ENCODE measurements around the gene KLF7.
A peak's percentile ranks its signal among the peaks of the same experiment; 100 is the strongest.

The KLF7 gene

GRCh38 chr2:207107131-207107530 is 58.6 kb downstream of the KLF7 start:
- DNase-seq, result no peak

GRCh38 chr2:207103132-207103531 is 62.6 kb downstream of the KLF7 start:
- intact Hi-C loops (cut with DNase I), result no loop called here
- DNase-seq, result no peak

More at GRCh38 chr2:207107131-207107530, 58.6 kb downstream of the KLF7 start:
- intact Hi-C loops (cut with DNase I), result no loop called here

- intact Hi-C loops (cut with DNase I), result no loop called here
Observed at GRCh38 chr2:207101984-207102383, 63.8 kb downstream of the KLF7 start.

DNA sequence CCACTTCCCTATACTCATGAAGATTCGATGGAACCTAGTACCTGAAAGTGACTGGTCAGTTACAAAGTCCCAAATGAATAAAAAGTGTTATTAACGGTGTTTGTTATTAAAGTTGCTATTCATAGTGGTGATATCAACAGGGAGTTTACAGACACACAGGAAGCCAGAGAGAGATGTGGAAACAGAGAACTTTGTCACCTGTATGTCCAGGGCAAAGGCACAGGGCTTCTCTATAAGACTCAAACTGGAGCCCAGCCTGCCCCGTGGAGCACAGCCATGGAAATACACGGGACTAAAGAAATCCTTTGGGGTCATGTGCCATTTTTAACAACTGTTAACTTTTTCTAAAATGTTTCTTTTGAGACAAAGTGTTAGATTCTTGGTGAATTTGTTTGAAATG is 68.5 kb downstream of the KLF7 start:
- intact Hi-C loops (cut with DNase I), result no loop called here
- no peak for DNase-seq

More at GRCh38 chr2:207101984-207102383, 63.8 kb downstream of the KLF7 start:
- DNase-seq, result no peak

GRCh38 chr2:207095963-207096362 is 69.8 kb downstream of the KLF7 start:
- intact Hi-C loops (cut with DNase I), result no loop called here
- DNase-seq, result no peak

GRCh38 chr2:207093234-207093633 is 72.5 kb downstream of the KLF7 start:
- intact Hi-C loops (cut with DNase I), result no loop called here
- DNase-seq, result no peak

GRCh38 chr2:207092818-207093217 is 72.9 kb downstream of the KLF7 start:
- DNase-seq, result no peak
- intact Hi-C loops (cut with DNase I), result no loop called here

DNA sequence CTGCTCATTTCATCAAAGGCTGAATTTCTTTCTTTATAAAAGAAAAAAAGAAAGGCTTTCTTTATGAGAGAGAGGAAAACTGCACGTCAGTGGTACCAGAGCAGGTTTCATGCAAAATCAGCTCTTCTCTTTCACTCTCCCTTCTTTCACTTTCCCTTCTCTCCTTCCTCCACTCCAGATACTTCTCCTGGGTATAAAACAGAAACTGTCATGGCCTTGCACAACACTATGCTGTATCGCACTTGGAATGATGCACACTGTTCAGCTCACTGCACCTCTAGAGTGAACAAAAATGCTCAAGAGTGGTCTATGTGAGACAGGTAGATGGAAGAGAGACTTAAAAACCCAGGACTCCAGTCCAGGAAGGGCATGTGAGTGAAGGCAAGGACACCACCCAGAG is 73.8 kb downstream of the KLF7 start:
- intact Hi-C loops (cut with DNase I), result no loop called here
- DNase-seq, result no peak

DNA sequence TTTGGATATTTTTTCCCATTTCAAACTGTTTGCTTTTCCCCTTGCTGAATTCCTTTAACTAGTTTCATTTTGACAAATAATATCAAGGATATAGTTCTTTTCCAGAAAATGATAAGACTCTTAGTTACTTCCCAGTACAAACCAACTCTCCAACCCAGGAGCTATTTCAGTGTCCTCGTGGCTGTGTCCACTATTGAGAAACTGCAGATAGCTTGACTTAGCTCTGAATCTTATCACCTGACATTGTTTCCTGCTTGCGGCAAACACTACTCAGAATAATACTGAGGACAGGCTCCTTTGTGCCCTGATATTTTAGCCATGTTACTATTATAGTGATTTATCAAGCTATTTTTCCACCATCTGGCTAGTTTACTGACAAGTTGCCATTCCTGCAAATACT is 74.6 kb downstream of the KLF7 start:
- no peak for DNase-seq
- intact Hi-C loops (cut with DNase I), result no loop called here

- intact Hi-C loops (cut with DNase I), result no loop called here
Observed at GRCh38 chr2:207090389-207090788, 75.4 kb downstream of the KLF7 start.

GRCh38 chr2:207088839-207089238 is 76.9 kb downstream of the KLF7 start:
- intact Hi-C loops (cut with DNase I), result no loop called here
- DNase-seq, result no peak

More at GRCh38 chr2:207090389-207090788, 75.4 kb downstream of the KLF7 start:
- no peak for DNase-seq

GRCh38 chr2:207088276-207088675 is 77.5 kb downstream of the KLF7 start:
- DNase-seq, result no peak
- intact Hi-C loops (cut with DNase I), result no loop called here

GRCh38 chr2:207087046-207087902 is 78.5 kb downstream of the KLF7 start:
- DNase-seq, result no peak
- intact Hi-C loops (cut with DNase I), result no loop called here

DNA sequence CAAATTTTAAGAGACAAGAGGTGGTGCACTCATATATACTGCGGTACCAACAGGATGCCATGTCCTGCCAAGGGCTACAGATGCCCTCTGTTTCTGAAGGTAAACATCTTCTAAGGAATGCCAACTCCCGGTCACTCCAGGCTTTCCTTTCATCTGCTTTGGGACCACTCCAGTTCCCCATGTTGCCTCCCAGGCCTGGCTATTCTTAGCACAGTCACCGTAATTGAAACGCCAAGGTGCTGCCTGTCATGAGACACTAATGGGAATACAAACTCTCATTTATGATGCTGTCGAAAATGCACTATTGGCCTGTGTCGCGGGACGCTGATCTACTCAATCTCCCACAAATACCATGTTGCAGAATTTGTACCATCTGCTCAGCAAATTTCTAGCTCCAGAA is 79.6 kb downstream of the KLF7 start:
- intact Hi-C loops (cut with DNase I), result no loop called here
- DNase-seq, result no peak

- intact Hi-C loops (cut with DNase I), result no loop called here
- no peak for DNase-seq
Observed at GRCh38 chr2:207085110-207085509, 80.6 kb downstream of the KLF7 start.

DNA sequence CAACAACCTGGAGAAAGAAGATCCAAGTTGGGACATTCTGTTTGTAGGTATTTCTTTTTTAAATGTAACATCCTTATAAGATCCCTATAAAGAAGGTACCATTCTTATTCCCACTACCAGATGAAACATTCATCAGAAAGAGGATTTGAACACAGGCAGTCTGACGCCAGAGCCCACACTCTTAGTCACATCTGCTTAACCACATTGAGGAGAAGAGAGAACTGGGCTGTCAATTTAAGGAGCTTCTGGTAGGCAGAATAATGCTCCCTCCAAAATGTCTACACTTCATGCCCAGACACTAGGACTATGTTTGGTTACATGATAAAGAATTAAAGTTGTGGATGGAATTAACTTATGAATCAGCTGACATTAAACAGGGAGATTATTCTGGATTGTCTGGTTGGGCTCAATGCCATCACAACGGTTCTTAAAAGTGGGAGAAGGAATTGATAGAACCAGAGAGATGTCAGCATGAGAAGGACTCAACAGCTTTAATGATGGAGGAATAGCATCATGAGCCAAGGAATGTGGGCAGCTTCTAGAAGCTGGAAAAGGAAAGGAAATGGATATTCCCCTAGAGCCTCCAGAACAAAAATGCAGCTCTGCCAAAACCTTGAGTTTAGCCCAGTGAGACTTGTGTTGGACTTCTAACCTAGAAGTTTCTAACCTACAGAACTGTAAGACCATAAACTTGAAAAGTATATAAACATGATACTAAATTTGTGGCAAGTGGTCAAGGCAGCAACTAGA is 82.2 kb downstream of the KLF7 start:
- no peak for DNase-seq
- intact Hi-C loops (cut with DNase I), result no loop called here

- no peak for DNase-seq
- intact Hi-C loops (cut with DNase I), result no loop called here
Observed at GRCh38 chr2:207082619-207083018, 83.1 kb downstream of the KLF7 start.

GRCh38 chr2:207078186-207078798 is 87.5 kb downstream of the KLF7 start:
- DNase-seq, result peak in 8 of 10 donors; percentile 20 to 91 (median 50)

GRCh38 chr2:207077266-207077665 is 88.5 kb downstream of the KLF7 start:
- DNase-seq, result no peak
- intact Hi-C loops (cut with DNase I), result no loop called here

More at GRCh38 chr2:207078186-207078798, 87.5 kb downstream of the KLF7 start:
- intact Hi-C loops (cut with DNase I), result loop anchor here (2.0 kb wide), 1 partner anchor 33 kb away; no protein-coding TSS in a partner anchor

DNA sequence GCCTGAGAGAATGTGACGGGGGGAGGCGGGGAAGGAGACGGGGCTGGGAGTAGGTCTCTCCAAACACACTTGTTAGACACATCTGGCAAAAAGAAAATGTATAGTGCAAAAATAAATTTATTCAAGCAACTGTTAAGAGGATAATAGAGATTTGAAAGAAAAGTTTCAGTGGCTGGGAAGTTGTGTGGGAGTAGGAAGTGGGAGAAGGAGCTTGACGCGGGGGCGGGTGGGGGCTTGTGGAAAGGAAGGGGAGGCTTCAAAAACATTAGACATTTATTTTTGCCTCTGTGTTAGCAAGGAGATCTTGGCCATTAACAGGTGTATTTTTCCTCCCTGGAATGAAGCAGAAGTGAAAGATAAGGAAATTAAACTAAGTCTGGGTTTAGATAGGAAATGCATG is 90.3 kb downstream of the KLF7 start:
- intact Hi-C loops (cut with DNase I), result no loop called here
- no peak for DNase-seq

All from posterior cingulate gyrus (tissue), 11 donors.